GM04503 (cell line): ENCODE measurements around the gene FOLR3.
"Not testable (repeated sequence)": the region's sequence is repeated elsewhere in the genome, so short reads cannot be mapped to it uniquely, and the experiment has no call there.

Experiments used
- DNase-seq: peaks from one replicate; pipeline ENCODE4 v3.0.0-alpha.2; 2012; ENCODE audit warnings: low read depth

FOLR3 gene

DNA sequence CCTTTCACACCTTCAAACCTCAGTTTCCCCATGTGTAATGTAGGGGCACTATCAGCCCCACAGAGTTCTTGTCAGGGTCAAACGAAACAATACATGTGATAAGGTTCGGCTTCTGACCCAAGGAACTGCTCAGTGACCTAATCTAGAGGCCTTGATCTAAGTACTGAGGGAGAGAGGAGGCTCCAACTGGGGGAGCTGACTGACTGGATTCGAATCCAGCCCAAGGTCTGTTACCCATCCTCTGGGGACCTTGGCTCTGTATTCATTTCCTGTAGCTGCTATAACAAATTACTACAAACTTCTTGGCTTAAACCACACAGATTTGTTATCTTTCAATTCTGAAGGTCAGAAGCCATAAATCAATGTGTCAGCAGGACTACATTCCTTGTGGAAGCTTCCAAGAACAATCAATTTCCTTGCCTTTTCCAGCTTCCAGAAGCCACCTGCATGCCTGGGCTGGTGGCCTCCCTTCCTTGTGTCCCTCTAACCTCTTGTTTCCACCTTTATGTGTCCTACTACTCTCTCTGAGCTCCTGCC, 12.3 kb upstream of the FOLR3 start:
- DNase-seq: no peak

DNA sequence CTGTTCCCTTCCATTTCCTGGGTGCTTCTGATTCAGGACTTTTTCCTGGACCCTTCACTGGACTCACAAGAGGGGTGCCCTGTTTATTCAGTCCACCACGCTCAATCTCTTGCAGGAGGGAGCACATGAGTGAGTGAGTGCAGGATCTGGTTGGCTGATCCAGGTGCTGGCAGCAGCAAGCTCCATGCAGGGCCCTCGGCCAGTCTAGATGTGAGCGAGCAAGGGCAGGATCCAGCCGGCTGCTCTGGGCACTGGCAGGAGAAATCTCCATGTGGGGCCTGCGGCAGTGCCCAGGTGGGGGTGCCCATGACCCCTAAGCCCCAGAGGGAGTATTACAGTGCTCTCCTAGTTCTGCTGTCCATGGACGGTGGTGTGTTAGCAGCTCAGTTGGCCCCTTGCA, 11.5 kb upstream of the FOLR3 start:
- no peak for DNase-seq

DNA sequence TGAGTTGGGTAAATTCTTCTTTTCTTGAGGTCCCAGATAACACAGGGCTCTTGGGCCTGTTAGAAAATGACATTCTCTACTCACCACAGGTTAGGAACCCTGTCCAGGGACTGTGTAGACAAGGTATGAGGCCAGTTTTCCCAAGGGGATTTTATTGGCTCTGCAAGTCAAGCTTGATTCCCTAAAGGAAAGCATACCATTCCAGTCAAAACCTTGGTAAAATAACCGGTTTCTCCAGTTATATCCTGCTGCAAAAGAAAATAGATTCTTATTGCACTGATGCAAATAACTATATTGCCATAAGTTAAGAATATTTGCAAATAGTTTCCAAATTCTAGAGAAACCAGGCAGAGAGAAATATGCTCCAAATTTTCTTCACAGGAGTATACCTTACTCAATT, 9.6 kb upstream of the FOLR3 start:
- no peak for DNase-seq

DNA sequence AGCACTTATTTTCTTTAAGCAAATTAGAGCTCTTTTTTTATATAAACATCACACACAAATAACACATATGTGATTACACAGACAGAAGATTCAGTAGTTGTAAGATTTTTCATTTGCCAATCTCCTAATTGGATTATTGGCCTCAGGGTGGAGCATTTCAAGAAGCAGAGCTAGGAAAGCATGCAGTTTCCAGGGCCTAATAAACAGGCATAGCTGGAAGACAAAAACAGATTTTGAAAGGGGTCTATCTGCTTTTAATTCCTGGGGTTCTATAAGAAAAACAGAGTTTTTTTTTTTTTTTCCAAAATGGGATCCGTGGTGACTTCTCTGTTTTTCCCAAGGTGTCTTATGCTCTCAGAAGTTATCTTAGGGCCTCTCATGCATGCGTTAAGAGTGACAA, 7.6 kb upstream of the FOLR3 start:
- no peak for DNase-seq

DNA sequence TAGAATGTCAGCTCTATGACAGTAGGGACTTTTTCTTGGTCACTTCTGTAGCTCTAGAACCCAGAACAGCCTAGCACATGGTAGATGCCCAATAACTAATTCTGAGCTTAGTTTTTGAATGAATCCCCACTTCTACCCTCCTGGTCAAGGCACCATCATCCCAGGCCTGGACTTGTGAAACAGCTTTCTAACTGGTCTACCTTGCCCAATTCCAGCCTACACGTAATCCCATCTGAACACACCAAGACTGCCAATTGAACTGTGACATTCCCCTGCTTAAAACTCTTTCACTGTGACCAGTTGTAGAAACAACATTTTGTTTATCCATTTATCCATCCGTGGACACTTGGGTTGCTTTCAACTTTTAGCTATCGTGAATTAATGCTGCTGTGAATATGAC, 6.1 kb upstream of the FOLR3 start:
- no peak for DNase-seq

DNA sequence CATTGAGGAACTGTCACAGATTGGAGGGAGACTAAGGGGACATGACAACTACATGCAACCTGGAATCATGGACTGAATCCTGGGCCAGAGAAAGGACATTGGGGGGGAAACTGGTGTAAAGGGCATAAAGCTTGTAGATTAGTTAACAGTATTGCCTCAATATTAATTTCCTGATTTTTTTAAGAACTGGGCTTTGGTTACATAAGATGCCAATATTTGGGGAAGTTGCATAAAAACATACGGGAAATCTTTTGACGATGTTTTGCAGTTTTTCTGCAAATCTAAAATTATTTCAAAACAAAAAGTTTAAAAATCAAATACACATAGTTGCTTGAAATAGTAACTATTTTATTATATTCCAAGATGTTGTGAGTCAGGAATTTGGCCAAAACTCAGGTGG, 2.9 kb upstream of the FOLR3 start:
- DNase-seq: no peak

DNA sequence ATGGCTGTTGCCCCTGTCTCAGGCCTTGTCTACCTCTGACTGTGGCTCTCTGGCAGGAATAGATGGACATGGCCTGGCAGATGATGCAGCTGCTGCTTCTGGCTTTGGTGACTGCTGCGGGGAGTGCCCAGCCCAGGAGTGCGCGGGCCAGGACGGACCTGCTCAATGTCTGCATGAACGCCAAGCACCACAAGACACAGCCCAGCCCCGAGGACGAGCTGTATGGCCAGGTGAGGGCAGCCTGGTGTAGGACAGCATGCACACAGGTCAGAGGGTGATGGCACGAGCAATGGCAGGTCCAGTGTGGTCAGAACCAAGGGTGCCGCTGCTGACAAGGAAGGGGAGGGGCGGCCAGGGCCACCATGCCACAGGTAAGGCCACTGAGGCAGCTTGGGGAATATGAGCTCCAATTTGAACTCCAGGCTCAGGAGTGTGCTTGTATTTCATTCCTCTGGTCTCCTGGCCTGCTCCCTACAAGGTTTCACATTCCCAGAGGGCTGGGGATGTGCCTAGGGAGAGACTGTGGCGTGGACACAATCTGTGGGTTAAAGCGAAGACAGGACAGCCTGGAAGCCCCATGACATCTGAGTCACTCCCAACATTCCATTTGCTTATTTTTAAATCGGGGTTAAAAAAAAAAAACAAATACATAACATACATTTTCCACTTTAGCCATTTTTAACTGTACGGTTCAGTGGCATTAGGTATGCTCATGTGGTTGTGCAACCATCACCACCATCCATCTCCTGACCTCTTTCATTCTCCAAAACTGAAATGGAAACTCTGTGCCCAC, 562 bp downstream of the FOLR3 start:
- DNase-seq: no peak

DNA sequence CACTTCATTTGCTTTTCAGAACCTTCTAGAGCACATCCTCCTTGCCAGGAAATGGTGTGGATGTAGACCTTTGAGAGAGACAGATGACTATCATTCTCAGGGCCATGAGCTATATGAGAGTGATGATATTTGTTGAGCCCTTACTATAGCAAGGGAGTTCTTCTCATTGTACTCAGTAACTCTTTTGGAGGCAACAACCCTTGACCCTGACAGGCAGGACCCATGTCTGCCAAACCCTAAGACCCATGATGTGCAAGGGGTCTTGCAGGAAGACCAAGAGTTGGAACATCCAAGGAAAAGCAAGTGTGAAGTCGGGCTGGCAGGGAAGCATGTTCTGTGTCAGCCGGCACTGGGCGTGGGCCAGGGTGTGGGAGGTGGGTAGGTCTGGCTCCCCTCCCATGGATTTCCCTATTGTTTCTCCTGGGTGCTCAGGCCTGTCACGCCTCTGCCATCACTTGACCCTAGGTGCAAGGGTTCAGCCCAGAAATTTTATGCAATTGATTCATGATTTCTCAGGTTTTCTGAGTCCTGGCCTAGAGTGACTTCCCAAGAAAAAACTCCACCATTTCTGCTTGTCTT, 1.2 kb downstream of the FOLR3 start:
- no peak for DNase-seq

DNA sequence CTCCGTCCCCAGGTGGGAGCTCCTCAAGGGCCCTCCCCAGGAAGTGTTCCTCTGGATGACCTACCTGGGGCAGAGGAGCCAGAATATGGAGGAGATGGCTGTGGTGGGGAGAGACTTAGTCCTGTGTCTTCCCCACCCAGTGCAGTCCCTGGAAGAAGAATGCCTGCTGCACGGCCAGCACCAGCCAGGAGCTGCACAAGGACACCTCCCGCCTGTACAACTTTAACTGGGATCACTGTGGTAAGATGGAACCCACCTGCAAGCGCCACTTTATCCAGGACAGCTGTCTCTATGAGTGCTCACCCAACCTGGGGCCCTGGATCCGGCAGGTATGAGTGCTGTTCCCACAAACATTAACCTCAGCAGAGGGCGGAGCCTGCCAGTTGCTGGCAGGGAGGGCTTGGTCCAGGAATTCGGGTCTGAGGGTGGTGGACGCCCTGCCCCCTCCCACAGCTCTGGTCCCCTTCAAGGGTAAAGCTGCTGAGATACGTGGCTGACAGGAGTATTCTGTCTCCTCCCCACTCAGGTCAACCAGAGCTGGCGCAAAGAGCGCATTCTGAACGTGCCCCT, 3.4 kb downstream of the FOLR3 start:
- DNase-seq: no peak

DNA sequence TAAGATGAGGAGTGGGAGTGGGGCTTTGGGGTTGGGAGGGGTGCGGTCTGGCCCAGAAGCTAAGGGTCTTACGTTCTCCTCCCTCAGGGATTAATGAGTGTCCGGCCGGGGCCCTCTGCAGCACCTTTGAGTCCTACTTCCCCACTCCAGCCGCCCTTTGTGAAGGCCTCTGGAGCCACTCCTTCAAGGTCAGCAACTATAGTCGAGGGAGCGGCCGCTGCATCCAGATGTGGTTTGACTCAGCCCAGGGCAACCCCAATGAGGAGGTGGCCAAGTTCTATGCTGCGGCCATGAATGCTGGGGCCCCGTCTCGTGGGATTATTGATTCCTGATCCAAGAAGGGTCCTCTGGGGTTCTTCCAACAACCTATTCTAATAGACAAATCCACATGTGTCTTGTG, 4.0 kb downstream of the FOLR3 start:
- no peak for DNase-seq

DNA sequence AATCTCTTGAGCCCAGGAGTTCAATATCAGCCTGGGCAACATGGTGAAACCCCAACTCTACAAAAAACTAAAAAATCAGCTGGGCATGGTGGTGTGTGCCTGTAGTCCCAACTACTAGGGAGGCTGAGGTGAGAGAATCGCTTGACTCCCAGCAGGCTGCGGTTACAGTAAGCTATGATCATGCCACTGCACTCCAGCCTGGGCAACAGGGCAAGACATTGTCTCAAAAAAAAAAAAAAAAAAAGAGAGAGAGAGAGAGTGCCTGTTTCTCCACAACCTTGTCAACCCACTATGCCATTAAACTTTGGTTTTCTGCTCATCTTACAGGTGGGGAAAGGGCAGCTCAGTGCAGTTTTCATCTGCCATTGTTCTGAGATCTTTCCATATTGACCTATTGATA, 5.1 kb downstream of the FOLR3 start:
- DNase-seq: no peak

DNA sequence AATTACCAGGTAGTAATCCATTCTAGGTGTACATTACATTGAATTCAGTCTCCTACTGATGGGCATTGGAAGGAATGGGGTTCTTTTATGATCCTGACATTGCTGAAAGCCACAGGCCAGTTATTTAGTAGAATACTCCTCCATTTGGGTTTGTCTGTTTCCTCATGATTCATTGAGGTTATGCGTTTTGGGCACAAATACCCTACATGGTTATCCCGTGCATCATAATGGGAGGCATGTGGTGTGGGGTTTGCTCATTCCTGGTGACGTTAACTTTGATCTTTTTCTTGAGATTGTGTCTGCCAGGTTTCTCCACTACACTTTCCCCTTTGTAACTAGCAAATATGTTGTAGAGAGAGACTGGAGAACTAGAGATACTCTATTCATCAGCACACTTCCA, 5.5 kb downstream of the FOLR3 start:
- peak; percentile 92 for DNase-seq

DNA sequence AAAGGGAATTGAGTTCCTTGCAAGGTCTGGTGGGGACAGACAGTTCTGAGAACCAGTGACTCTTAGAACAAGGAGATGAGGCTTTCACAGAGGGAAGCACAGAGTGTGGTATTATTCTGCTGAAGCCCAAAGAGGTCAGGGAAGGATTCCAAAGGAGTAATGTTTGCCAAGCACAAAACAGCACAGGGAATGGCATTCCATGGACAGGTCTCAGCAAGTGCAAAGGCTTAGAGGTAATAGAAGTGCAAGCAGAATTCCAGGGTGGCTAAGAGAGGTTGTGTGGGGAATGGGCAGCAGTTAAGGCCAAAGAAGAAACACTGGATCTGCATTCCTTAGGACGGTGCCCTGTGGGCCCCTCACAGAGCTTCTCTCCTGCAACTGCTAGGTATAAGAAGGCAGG, 6.6 kb downstream of the FOLR3 start:
- DNase-seq: not testable (repeated sequence)

DNA sequence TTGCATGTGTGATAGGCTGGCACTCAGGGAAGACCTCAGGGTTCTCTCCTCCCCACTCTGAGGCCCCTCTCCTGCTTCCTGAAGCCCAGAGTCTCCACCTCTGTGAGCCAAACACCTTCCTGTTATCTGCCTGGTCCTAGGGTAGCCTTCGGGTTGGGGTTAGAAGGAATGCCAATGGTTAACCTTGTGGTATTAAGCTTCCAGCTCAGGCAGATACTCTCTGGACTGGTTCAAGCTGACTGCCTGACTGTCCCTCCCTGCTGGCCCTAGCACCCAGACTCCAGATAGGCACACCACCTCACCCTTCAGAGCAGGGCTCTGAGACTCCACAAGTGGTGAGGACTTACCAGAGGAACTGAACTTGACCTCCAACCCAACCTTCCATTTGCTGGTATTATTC, 7.0 kb downstream of the FOLR3 start:
- DNase-seq: not testable (repeated sequence)

DNA sequence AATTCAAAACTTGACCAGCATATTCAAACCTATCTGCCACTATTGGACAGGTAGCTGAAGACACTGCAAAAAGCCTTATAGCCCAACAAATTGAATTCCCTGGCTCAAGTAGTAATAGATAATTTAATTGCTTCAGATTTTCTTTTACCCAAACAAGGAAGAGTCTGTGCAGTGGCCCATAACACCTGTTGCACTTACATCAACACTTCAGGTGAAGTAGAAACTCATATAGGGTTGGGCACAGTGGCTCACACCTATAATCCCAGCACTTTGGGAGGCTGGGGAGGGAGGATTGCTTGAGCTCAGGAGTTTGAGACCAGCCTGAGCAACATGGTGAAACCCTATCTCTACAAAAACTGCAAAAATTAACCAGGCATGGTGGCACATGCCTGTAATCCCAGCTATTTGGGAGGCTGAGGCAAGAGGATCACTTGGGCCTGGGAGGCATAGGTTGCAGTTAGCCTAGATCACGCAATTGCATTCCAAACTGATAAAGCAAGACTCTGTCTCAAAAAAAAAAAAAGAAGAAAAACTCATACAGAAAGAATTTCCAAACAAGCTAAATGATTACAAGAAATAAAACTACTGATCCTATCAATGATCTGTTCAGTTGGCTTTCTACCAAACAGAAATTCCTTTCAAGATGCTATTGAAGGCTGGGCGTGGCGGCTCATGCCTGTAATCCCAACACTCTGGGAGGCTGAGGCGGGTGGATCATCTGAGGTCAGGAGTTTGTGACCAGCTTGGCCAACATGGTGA, 9.5 kb downstream of the FOLR3 start:
- DNase-seq: peak; percentile 93

DNA sequence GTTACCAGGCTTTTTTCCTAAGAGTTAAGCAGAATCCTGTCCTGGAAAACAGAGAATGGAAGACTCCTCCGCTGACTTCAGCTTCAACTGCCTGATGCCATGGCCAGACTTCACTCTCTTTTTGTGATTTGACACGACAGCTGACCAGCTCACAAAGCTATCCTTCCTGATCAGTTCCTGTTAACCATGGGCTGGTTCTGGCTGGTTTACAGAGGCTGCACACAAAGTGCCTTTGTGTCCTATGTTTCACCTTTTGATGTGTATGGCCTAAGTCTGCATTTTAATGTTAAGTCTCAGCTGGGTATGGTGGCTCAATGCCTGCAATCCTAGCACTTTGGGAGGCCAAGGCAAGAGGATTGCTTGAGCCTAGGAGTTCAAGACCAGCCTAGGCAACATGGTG, 11.1 kb downstream of the FOLR3 start:
- DNase-seq: no peak

DNA sequence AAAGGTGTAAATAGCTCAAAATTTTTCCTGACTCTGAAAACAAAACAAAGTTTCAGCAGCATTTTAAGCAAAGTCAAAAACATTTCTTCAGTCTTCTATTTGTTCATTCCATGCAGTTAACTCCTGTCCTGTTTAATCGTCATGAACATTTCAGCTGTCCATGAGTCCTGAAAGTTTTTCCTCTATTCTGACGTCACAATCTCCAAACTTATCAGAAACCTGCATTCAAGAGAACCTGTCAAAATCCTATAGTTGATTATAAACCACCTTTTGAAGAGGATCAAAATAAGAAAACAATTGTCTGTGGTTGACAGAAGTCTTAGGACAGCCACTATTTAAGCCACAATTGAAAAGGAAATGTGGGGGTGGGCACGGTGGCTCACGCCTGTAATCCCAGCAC, 15.4 kb downstream of the FOLR3 start:
- no peak for DNase-seq

DNA sequence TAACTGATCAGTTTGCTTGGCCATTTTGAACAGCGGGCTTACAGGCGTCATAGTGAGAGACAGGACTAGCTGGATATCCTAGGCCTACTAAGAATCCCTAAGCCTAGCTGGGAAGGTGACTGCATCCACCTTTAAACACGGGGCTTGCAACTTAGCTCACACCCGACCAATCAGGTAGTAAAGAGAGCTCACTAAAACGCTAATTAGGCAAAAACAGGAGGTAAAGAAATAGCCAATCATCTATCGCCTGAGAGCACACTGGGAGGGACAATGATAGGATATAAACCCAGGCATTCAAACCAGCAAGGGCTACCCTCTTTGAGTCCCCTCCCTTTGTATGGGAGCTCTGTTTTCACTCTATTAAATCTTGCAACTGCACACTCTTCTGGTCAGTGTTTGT, 18.3 kb downstream of the FOLR3 start:
- DNase-seq: not testable (repeated sequence)

DNA sequence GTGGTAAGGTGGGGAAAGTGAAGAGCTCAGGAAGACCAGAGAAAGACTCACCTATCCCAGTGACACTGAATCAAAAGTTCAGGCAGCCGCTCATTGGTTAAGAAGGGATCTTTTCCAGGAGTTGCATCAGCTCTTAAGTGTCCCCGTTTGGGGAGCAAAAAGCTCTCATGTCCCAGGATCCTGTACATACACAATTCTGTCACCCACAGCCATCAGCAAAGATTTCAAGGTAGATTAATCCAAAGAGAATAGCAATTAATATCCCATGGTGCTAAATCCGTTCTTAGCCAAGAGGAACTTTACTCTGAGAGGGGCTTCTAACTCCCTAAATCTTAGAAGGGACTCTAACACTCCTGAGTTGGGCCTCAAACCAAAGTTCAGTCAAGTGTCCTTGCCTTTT, 19.3 kb downstream of the FOLR3 start:
- DNase-seq: no peak

DNA sequence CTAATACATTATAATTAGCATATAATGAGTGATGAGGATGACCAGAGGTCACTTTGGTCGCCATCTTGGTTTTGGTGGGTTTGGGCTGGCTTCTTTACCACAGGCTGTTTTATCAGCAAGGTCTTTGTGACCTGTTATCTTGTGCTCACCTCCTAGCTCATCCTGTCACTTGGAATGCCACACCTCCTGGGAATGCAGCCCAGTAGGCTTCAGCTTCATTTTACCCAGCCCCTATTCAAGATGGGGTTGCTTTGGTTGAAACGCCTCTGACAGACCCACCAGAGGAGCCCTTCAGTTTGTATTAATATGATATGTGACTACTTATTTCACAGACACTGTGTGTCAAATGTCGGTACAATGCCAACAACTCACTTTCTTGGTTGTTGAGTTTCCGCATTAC, 20.2 kb downstream of the FOLR3 start:
- DNase-seq: no peak

DNA sequence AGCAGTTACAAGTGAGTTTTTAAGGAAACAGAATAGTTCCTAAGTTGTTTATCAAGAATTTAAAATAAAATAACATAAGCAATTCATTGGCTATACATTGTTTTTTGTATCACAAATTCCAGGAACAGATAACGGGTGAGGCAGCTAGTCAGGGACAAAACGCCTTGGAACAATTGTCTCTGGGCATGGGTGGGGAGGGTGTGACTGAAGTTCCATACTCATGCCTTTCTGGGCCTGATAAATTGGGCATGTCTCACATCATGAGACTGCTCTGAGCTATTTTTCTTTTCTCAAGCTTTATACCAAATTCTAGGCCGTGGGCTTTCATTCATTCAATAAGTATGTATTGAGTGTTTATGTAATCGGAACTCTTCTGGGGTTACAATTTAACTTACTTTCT, 21.6 kb downstream of the FOLR3 start:
- DNase-seq: no peak

DNA sequence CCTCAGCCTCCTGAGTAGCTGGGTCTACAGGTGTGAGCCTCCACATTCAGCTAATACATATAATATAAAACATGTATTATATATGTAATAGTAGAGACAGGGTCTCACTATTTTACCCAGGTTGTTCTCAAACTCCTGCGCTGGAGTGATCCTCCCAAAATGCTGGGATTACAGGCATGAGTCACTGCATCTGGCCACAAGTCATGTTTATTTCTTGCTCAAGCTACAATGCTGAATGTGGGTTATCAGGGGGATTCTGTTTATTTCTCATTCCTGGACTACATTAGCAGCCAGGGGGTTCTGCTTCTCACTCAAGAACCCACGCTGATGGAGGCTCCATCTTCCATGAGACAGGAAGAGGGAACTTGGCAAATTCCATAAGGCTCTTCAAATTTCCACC, 24.8 kb downstream of the FOLR3 start:
- no peak for DNase-seq
